ENCODE measurements around the gene CLDN14. TPM values are rescaled to one million over a fixed set of nuclear protein-coding genes. Genes with fewer than 3 reads are reported as not detected.
"Not testable (repeated sequence)": the region's sequence is repeated elsewhere in the genome, so short reads cannot be mapped to it uniquely, and the experiment has no call there.

The CLDN14 gene
- polyA plus RNA-seq, 3 donors, result 0.22 to 0.59 TPM; not detected in 1

DNA sequence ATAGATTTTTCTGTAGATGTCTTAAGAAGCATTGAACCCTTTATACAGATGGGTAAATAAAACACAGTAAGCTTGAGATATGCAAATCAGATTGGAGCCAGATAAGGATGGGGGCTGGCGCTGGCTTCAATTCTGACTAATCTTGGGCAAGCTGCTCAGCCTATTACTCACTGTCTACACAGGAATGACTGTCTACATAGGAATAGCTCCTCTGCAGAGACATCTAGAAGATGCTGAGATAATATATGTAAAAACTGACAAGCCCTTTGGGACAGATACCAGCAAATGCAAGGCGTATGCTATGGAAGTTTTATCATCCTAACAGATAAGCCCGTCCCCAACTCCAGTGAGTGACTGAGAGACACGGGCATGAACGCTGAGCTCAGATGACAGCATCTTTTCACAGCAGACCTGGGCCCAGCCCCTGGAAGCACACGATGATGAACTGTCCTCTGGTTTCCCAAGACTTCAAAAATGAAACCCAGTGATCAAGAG is 1.7 kb downstream of the CLDN14 start:
- 74 to 82% (median 81%) methylated on average over 6 of the region's 6 CpGs for WGBS, 3 donors
- H3K27ac ChIP-seq (ENCODE audit: low read depth, low read length), result no peak overlapping the region

DNA sequence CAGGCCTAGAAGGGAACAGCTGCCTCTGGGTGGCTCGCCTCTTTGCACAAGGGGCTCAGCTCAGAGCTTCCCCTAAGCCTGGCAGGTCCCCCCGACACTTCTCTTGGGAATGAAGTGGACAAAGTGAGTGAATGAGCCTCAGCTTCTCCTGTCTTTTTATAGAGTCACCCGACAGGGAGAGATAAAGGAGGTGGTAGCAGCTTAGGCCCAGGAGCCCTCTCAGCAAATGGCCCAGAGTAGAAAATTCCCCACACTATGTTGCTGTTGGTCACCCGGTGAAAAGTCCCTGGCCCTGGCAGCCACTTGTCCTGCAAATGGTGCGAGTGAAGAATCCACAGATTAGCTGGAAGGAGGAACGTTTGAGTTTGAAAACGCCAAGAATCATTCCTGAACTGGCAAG is 2.4 kb downstream of the CLDN14 start:
- WGBS, 3 donors, result 82 to 88% (median 85%) methylated on average over 7 of the region's 7 CpGs
- H3K27ac ChIP-seq (ENCODE audit: low read depth, low read length), result no peak overlapping the region

DNA sequence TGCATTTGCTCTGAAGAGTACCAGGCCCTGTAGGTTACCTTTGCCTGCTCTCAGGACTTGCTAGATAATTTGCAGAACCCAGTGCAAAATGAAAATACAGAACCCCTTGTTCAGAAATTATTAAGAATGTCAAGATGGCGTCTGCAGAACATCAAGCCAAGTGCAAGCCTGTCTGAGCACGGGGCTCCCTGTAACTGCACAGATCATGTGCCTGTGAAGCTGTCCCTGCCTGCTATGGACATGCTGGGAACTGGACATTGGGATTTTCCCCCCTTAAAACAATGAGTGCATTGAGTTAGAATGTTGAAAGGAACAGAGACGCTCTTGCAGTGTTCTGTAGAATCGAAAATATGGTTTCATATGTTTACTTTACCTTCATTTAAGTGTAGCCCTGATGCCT is 2.9 kb downstream of the CLDN14 start:
- H3K27ac ChIP-seq (ENCODE audit: low read depth, low read length), result no peak overlapping the region
- 76 to 78% (median 78%) methylated on average over 4 of the region's 4 CpGs for WGBS, 3 donors

DNA sequence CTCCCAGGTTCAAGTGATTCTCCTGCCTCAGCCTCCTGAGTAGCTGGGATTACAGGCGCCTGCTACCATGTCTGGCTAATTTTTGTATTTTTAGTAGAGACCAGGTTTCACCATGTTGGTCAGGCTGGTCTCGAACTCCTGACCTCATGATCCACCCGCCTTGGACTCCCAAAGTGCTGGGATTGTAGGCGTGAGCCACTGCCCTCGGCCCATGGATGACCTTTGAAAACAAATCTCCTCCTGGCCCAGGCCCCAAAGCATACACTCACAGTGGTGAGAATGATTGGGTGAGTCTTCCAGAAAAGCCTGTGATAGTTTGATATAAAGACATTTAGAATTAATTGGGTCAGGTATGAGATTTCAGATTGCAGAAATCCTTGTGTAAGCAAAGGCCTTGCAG is 3.4 kb downstream of the CLDN14 start:
- not testable (repeated sequence) for H3K27ac ChIP-seq (ENCODE audit: low read depth, low read length)
- 85 to 94% (median 91%) methylated on average over 5 of the region's 5 CpGs for WGBS, 3 donors

DNA sequence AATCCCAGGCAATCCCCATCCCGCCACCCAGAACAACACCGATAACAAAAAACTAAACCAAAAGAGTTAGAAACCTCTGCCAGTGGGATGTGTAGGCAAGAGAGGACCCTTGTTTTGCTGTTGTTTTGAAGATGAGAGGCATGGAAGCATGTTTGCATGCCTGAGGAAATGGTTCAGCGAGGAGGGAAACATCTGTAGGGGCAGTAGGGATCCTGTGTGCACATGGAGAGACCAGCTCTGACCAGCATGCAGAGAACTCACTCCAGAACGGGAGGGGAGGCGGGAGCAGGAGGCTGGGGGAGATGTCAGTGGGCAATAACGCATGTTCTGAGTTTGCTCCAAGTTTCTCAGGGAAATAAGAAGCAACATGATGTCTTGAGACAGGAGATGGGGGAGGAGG is 5.3 kb downstream of the CLDN14 start:
- 72 to 82% (median 75%) methylated on average over 6 of the region's 6 CpGs for WGBS, 3 donors
- H3K27ac ChIP-seq (ENCODE audit: low read depth, low read length), result no peak overlapping the region

DNA sequence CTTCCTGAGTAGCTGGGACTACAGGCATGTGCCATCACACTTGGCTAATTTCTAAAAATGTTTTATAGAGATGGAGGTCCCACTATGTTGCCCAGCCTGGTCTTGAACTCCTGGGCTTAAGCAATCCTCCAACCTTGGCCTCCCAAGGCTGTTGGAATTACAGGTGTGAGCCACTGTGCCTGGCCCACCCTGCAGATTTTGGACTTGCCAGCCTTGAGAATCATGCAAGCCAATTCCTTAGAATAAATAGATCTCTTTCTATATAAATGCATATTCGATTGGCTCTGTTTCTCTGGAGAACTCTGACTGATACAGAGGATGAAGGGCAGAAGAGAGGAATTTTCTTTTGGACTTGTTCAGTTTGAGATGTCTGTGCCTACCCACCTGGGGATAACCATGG is 6.7 kb downstream of the CLDN14 start:
- 91 to 95% (median 94%) methylated on average over 1 of the region's 1 CpG for WGBS, 3 donors
- no peak overlapping the region for H3K27ac ChIP-seq (ENCODE audit: low read depth, low read length)

DNA sequence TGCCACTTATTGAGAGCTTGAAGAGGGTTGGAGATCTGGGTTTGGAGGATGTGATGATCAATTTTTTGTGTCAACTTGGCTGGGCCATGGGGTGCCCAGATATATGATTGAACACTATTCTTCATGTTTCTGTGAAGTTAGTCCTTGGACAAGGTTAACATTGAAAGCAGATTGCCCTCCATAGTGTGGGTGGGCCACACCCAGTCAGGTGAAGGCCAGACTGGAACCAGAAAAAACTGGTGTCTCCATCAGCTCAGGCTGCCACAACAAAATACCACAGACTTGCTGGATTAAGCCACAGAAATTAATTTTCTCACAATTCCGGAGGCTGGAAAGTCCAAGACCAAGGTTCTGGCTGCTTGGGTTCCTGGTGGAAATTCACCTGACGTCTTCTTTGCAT is 7.5 kb downstream of the CLDN14 start:
- WGBS, 3 donors, result 90 to 98% (median 95%) methylated on average over 2 of the region's 2 CpGs
- no peak overlapping the region for H3K27ac ChIP-seq (ENCODE audit: low read depth, low read length)

DNA sequence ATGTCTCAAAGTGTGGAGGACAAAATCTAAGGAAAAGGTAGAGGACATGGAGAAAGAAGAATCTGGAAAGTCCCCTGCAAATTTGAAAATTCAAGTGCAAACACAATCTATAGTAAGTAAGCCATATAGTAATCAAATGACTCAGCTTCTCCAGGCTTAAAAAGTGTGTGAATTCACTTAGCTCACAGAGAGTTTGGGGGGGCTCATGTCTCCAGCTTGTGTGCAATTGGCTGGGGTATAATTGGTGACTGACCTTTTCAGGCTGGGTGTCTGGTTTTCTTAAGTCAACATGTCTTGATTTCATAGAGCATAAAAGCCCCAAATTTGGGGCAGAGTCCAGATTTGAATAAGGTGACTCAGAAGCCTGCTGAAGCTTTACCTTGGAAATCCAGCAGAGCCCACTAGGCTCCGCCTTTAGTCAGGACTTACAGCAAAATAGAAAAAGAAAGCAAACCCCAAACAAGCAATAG is 8.6 kb downstream of the CLDN14 start:
- WGBS, 3 donors, result 89 to 96% (median 90%) methylated on average over 1 of the region's 1 CpG
- no peak overlapping the region for H3K27ac ChIP-seq (ENCODE audit: low read depth, low read length)

- no peak overlapping the region for H3K27ac ChIP-seq (ENCODE audit: low read depth, low read length)
- 83 to 88% (median 84%) methylated on average over 10 of the region's 10 CpGs for WGBS, 3 donors
Measured at GRCh38 chr21:36470294-36470693, 9.6 kb downstream of the CLDN14 start.

- no peak overlapping the region for H3K27ac ChIP-seq (ENCODE audit: low read depth, low read length)
- WGBS, 3 donors, result 66 to 81% (median 69%) methylated on average over 8 of the region's 8 CpGs
Measured at GRCh38 chr21:36466061-36466511, 13.8 kb downstream of the CLDN14 start.

DNA sequence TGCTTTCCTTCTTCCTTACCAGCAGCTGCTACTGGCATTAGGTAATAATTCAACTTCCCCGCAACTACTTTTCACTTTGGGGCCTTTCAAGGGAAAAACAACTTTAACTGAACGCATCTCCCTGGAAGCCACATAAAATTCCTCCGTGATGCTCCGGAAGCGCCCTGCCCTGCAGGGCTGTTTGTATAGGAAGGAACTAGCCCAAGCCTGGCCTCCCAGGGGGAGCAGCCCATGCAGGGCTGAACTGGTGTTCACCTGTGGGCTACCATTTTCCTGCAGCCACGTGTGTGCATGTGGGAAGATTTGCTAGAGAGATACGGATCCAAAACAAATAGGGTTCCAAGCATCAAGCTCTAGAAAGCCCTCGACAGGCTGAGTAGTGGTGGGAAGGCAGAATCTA is 14.4 kb downstream of the CLDN14 start:
- 36 to 59% (median 50%) methylated on average over 8 of the region's 8 CpGs for WGBS, 3 donors

DNA sequence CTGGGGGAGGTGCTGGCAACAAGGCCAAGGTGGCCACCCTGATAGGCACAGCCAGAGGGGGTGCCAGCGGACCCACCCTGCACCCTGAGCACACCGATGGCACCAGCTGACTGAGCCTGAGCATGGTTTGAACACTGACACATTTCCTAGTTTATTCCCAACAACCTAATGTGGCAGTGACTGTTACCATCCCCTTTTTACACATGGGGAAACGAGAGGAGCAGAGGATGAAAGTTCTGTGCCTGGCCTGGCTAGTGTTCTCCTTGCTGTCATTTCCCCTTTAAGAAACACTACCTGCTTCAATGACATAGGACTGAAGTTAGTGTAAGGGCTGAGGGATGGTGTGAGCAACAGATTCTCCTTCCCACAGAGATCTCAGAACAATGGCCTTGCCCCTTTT is 15.3 kb downstream of the CLDN14 start:
- H3K27ac ChIP-seq (ENCODE audit: low read depth, low read length), result no peak overlapping the region
- WGBS, 3 donors, result 76 to 87% (median 80%) methylated on average over 3 of the region's 3 CpGs

More for the DNA sequence above, 14.4 kb downstream of the CLDN14 start:
- H3K27ac ChIP-seq (ENCODE audit: low read depth, low read length), result no peak overlapping the region

- H3K27ac ChIP-seq (ENCODE audit: low read depth, low read length), result no peak overlapping the region
- 43 to 68% (median 53%) methylated on average over 10 of the region's 10 CpGs for WGBS, 3 donors
Measured at GRCh38 chr21:36463991-36464390, 15.9 kb downstream of the CLDN14 start.

GRCh38 chr21:36463204-36463603 is 16.7 kb downstream of the CLDN14 start:
- WGBS, 3 donors, result 86 to 91% (median 89%) methylated on average over 10 of the region's 10 CpGs
- no peak overlapping the region for H3K27ac ChIP-seq (ENCODE audit: low read depth, low read length)

DNA sequence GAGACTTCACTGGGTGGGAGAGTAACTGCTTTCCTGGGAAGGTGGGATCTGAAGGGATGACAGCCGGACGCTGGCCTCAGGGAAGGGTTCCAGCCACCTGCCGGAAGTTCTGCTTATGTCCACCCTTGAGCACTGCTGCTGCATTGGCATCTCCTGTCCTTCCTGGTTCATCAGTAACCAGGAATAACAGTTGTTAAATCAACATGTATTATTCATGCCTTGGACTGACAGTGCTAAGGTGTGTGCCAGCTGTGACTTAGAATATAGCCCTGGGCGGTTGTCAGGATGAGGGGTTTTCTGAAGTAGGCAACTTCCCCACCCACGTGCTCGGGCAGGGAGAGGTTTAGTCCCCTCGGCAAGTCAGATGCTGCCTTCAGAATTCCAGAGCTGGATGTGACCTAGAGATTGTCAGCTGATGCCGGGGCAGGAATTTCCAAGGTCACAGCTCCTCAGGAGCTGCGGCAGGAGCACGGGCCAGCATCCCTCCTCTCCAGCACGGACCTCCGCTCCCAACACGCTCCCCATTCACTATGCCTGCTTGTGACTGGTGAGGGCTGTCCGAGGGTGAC is 17.9 kb downstream of the CLDN14 start:
- H3K27ac ChIP-seq (ENCODE audit: low read depth, low read length), result no peak overlapping the region

DNA sequence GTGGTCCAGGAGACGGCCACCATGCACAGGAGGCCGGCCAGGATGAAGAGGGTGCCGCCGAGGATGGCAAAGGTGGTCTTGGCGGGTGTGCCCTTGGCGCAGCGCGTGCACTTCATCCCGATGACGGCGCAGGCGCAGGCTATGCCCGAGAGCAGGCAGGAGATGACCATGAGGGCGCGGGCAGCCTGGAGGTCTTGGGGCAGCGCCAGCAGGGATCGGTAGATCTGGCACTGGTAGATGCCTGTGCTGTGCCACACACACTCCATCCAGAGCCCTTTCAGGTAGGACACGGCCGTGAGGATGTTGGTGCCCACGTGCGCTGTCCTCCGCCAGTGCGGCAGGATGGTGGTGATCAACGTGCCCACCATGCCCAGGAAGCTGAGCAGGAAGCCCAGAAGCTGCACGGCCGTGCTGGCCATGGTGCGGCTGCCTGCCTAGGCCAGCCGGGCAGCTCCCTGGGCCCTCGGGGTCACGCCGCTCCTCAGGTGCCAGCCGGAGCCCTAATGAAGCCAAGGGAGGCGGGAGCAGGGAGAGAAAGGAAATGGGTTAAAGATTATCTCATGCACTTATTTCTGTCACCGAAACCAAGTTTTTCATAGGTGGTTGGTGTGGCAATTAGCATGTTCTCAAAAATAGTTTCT is 18.5 kb downstream of the CLDN14 start:
- WGBS, 3 donors, result 88 to 91% (median 88%) methylated on average over 33 to 34 of the region's 34 CpGs
- no peak overlapping the region for H3K27ac ChIP-seq (ENCODE audit: low read depth, low read length)

More for the DNA sequence above, 17.9 kb downstream of the CLDN14 start:
- 33 to 68% (median 56%) methylated on average over 14 of the region's 14 CpGs for WGBS, 3 donors

- WGBS, 3 donors, result 85 to 89% (median 88%) methylated on average over 16 of the region's 16 CpGs
- H3K27ac ChIP-seq (ENCODE audit: low read depth, low read length), result no peak overlapping the region
Measured at GRCh38 chr21:36460866-36461265, 19.1 kb downstream of the CLDN14 start.

DNA sequence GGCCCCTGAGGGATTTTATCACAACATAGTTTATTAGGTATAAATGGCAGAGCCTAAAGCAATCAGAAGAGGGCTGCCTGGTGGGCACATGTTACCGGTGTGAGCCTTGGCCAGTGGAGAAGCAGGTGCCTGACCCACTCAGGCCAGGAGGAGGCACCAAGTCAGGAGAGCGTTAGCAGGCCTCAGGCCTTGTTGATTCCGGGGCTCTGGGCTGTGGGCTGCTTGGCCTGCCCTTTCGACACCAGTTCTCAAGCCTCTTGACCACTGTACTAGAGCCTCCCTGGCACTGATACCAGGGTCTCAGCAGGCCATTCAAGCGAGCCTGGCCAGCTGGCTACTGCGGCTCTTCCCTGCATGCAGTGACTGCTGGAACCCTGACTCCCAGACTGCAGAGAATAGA is 20.8 kb downstream of the CLDN14 start:
- 95 to 96% (median 95%) methylated on average over 6 of the region's 6 CpGs for WGBS, 3 donors
- no peak overlapping the region for H3K27ac ChIP-seq (ENCODE audit: low read depth, low read length)

- 44 to 57% (median 55%) methylated on average over 7 of the region's 7 CpGs for WGBS, 3 donors
- H3K27ac ChIP-seq (ENCODE audit: low read depth, low read length), result no peak overlapping the region
Measured at GRCh38 chr21:36456729-36457414, 23.1 kb downstream of the CLDN14 start.

Data from adipose tissue (tissue), 3 donors.